ENCODE results near the gene TEAD1. TPM values are rescaled to one million over a fixed set of nuclear protein-coding genes. Genes with fewer than 3 reads are reported as not detected.

TEAD1 gene
- total and polyA plus RNA-seq, 7 donors: 3.2 to 200 (median 155) TPM

- DNase-seq: no peak
- intact Hi-C loops (cut with DNase I): no loop called here
- no peak for TF ChIP-seq CTCF (IDR thresholded peaks at IDR 0.05)
- no peak for TF ChIP-seq POLR2A (IDR thresholded peaks at IDR 0.05)
- no peak for TF ChIP-seq POLR2AphosphoS5 (IDR thresholded peaks at IDR 0.05)
- no peak for TF ChIP-seq EP300 (IDR thresholded peaks at IDR 0.05)
These were observed 294.6 kb downstream of the TEAD1 start for GRCh38 chr11:12968826-12969225.

DNA sequence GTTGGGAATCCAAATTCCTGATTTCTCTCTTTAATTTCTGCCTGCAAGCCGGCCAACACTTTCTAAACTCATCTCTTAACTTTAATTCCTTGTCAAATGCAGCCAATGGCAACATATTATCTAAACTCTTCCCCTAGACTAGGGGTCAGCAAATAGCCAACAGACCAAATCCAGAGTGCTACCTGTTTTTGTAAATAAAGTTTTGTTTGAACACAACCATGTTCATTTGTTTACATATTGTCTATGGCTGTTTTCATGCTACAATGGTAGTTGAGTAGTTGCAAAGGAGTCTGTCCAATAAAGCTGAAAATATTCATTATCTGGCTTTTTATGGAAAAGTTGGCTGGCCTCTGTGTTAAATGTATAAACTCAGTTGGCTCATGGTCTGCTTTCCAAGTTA, 297.7 kb downstream of the TEAD1 start:
- WGBS, 2 donors: 75 to 85% methylated on average over 1 of the region's 1 CpG
- TF ChIP-seq POLR2A (IDR thresholded peaks at IDR 0.05): no peak
- TF ChIP-seq EP300 (IDR thresholded peaks at IDR 0.05): no peak

More at GRCh38 chr11:12968826-12969225, 294.6 kb downstream of the TEAD1 start:
- Histone ChIP-seq H3K27ac (no peak overlapping the region), H3K27me3 (no peaks in the 10 kb centered on the region), H3K4me3 (no peak overlapping the region), H3K36me3 (no peaks in the 10 kb centered on the region), H3K4me1 (peaks cover 0 to 7% (median 5%) of the 10 kb centered on the region in 4 donors), H3K9me3 (no peaks in the 10 kb centered on the region)
- 91% methylated on average over 6 of the region's 6 CpGs for WGBS, 2 donors

GRCh38 chr11:12973528-12974181, 299.4 kb downstream of the TEAD1 start:
- peaks cover 0 to 8% (median 7%) of the 10 kb centered on the region in 4 donors for H3K4me1 ChIP-seq
- no peak for DNase-seq
- intact Hi-C loops (cut with DNase I): no loop called here
- H3K36me3 ChIP-seq: no peaks in the 10 kb centered on the region
- no peak for TF ChIP-seq POLR2A (IDR thresholded peaks at IDR 0.05)
- no peak for TF ChIP-seq CTCF (IDR thresholded peaks at IDR 0.05)
- TF ChIP-seq POLR2AphosphoS5 (IDR thresholded peaks at IDR 0.05): no peak
- TF ChIP-seq EP300 (IDR thresholded peaks at IDR 0.05): no peak
- 10 to 77% methylated on average over 1 of the region's 1 CpG for WGBS, 2 donors
- no peak overlapping the region for H3K27ac ChIP-seq
- H3K9me3 ChIP-seq: no peaks in the 10 kb centered on the region
- H3K4me3 ChIP-seq: no peak overlapping the region
- H3K27me3 ChIP-seq: no peaks in the 10 kb centered on the region

More for the DNA sequence above, 297.7 kb downstream of the TEAD1 start:
- H3K36me3 ChIP-seq: no peaks in the 10 kb centered on the region
- intact Hi-C loops (cut with DNase I): no loop called here
- H3K4me3 ChIP-seq: no peak overlapping the region
- no peaks in the 10 kb centered on the region for H3K27me3 ChIP-seq
- no peaks in the 10 kb centered on the region for H3K9me3 ChIP-seq
- H3K27ac ChIP-seq: no peak overlapping the region
- no peak for DNase-seq
- H3K4me1 ChIP-seq: peaks cover 0 to 8% (median 7%) of the 10 kb centered on the region in 4 donors

DNA sequence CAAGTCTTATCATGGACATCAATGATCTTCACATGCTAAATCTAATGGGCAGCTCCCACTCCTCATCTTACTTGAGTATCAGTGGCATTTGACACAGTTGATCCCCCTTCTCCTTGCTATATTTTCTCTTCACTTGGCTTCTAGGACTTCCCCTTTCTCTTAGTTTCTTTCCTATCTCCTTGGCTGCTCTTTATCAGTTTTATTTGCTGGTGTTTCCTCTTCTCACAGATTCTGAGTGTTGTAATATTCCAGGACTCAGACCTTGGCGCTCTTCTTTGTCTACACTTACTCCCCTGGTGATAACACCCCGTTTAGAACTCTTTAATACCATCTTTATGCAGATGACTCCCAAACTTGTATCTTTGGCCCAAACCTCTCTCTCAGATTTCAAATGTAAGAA, 301.0 kb downstream of the TEAD1 start:
- H3K27ac ChIP-seq: no peak overlapping the region
- WGBS, 2 donors: 60% methylated on average over 2 of the region's 2 CpGs
- H3K9me3 ChIP-seq: no peaks in the 10 kb centered on the region
- peaks cover 0 to 8% (median 7%) of the 10 kb centered on the region in 4 donors for H3K4me1 ChIP-seq
- no peak overlapping the region for H3K4me3 ChIP-seq
- TF ChIP-seq CTCF (IDR thresholded peaks at IDR 0.05): no peak
- TF ChIP-seq POLR2A (IDR thresholded peaks at IDR 0.05): no peak
- no peak for TF ChIP-seq EP300 (IDR thresholded peaks at IDR 0.05)
- TF ChIP-seq POLR2AphosphoS5 (IDR thresholded peaks at IDR 0.05): no peak
- H3K36me3 ChIP-seq: no peaks in the 10 kb centered on the region
- intact Hi-C loops (cut with DNase I): no loop called here
- no peak for DNase-seq
- no peaks in the 10 kb centered on the region for H3K27me3 ChIP-seq

GRCh38 chr11:12979928-12980689, 305.9 kb downstream of the TEAD1 start:
- DNase-seq: no peak
- no peak for TF ChIP-seq EP300 (IDR thresholded peaks at IDR 0.05)
- no peak for TF ChIP-seq CTCF (IDR thresholded peaks at IDR 0.05)
- TF ChIP-seq POLR2A (IDR thresholded peaks at IDR 0.05): no peak
- TF ChIP-seq POLR2AphosphoS5 (IDR thresholded peaks at IDR 0.05): no peak
- H3K4me1 ChIP-seq: no peaks in the 10 kb centered on the region
- WGBS, 2 donors: 57 to 71% methylated on average over 8 of the region's 8 CpGs
- H3K27me3 ChIP-seq: no peaks in the 10 kb centered on the region
- H3K27ac ChIP-seq: no peak overlapping the region
- H3K4me3 ChIP-seq: no peak overlapping the region
- H3K36me3 ChIP-seq: no peaks in the 10 kb centered on the region
- no peaks in the 10 kb centered on the region for H3K9me3 ChIP-seq
- intact Hi-C loops (cut with DNase I): no loop called here
